ENCODE measurements around the gene SERPINE1.
A peak's percentile ranks its signal among the peaks of the same experiment; 100 is the strongest.
"Not testable (repeated sequence)": the region's sequence is repeated elsewhere in the genome, so short reads cannot be mapped to it uniquely, and the experiment has no call there.

Gene SERPINE1

GRCh38 chr7:101126651-101127459 lies at the start of gene SERPINE1:
TSS of gene SERPINE1 (plus strand) at chr7:101127104. CDS start at chr7:101128394, 1,290 bp downstream.
- peak; percentile 97 for DNase-seq

GRCh38 chr7:101077303-101078086 lies 49.4 kb upstream of the SERPINE1 start:
- peak; percentile 38 for DNase-seq

GRCh38 chr7:101081432-101081831 lies 45.5 kb upstream of the SERPINE1 start:
- DNase-seq: no peak

GRCh38 chr7:101084865-101085161 lies 42.1 kb upstream of the SERPINE1 start:
- DNase-seq: no peak

- DNase-seq: peak; percentile 30
These were observed 41.5 kb upstream of the SERPINE1 start, which contains the start of gene TRIM56 for GRCh38 chr7:101085162-101085964. TSS of gene TRIM56 (plus strand) at chr7:101085481. CDS start at chr7:101087313, 1,832 bp downstream.

- no peak for DNase-seq
These were observed 39.4 kb upstream of the SERPINE1 start for GRCh38 chr7:101087334-101088068.

- DNase-seq: no peak
These were observed 38.9 kb upstream of the SERPINE1 start for GRCh38 chr7:101088069-101088425.

- no peak for DNase-seq
These were observed 37.9 kb upstream of the SERPINE1 start for GRCh38 chr7:101088858-101089529.

GRCh38 chr7:101089876-101090275 lies 37.0 kb upstream of the SERPINE1 start:
- DNase-seq: no peak

- DNase-seq: not testable (repeated sequence)
These were observed 34.5 kb upstream of the SERPINE1 start for GRCh38 chr7:101092266-101092905.

- DNase-seq: peak; percentile 68
These were observed 33.0 kb upstream of the SERPINE1 start for GRCh38 chr7:101093906-101094305.

GRCh38 chr7:101094376-101094775 lies 32.5 kb upstream of the SERPINE1 start:
- no peak for DNase-seq

- DNase-seq: no peak
These were observed 32.0 kb upstream of the SERPINE1 start for GRCh38 chr7:101094791-101095375.

GRCh38 chr7:101096331-101096956 lies 30.5 kb upstream of the SERPINE1 start:
- DNase-seq: no peak

- no peak for DNase-seq
These were observed 30.0 kb upstream of the SERPINE1 start for GRCh38 chr7:101096957-101097347.

- DNase-seq: no peak
These were observed 29.3 kb upstream of the SERPINE1 start for GRCh38 chr7:101097561-101097960.

- peak; percentile 95 for DNase-seq
These were observed 26.7 kb upstream of the SERPINE1 start for GRCh38 chr7:101099969-101100781.

- DNase-seq: no peak
These were observed 25.8 kb upstream of the SERPINE1 start for GRCh38 chr7:101100858-101101847.
